WTC11 (cell line): ENCODE data around the gene LINS1. TPM values are rescaled to one million over a fixed set of nuclear protein-coding genes. Genes with fewer than 3 reads are reported as not detected.

Source experiments
- ATAC-seq: fragments of 200-7000 bp; cut with Tn5 transposase; 2 replicates; pipeline ENCODE4 v1.10.0; 2021; ENCODE audit warnings: mild to moderate bottlenecking, moderate library complexity
- CTCF ChIA-PET: fragments of 300-600 bp; sonication (Branson Sonifier 250); formaldehyde crosslinking; loops from one replicate; lab custom pipeline; 2021; ENCODE audit warnings: antibody characterized with exemption; lab: Charles Lee
- POLR2A ChIA-PET: fragments of 350-600 bp; sonication (Branson Sonifier 250); formaldehyde crosslinking; loops from one replicate; lab custom pipeline; 2021; ENCODE audit warnings: antibody characterized with exemption; lab: Charles Lee
- DNase-seq: peaks from one replicate; pipeline ENCODE4 v3.0.0; 2021; ENCODE audit warnings: low spot score
- H3K27ac Mint-ChIP-seq: 2 replicates; pipeline ENCODE4 v1.8.0; 2021; ENCODE audit warnings: mixed read lengths
- H3K27me3 Mint-ChIP-seq: 2 replicates; pipeline ENCODE4 v1.8.0; 2021; ENCODE audit warnings: low read depth, mild to moderate bottlenecking, moderate library complexity, mixed read lengths
- H3K36me3 Mint-ChIP-seq: 2 replicates; pipeline ENCODE4 v1.8.0; 2021; ENCODE audit warnings: mixed read lengths
- H3K4me1 Mint-ChIP-seq: 2 replicates; pipeline ENCODE4 v1.8.0; 2022; ENCODE audit warnings: mixed read lengths
- H3K4me3 Mint-ChIP-seq: 2 replicates; pipeline ENCODE4 v1.8.0; 2021; ENCODE audit warnings: mild to moderate bottlenecking, moderate library complexity, mixed read lengths
- H3K9me3 Mint-ChIP-seq: 2 replicates; pipeline ENCODE4 v1.8.0; 2021; ENCODE audit warnings: mixed read lengths
- CREB1 ChIP-seq: sonication (generic); formaldehyde crosslinking; IDR thresholded peaks from 2 replicates; pipeline ENCODE4 v1.8.0; 2023; ENCODE audit warnings: mild to moderate bottlenecking, missing genetic modification reagents
- FOXK1 ChIP-seq: sonication (generic); formaldehyde crosslinking; IDR thresholded peaks from 2 replicates; pipeline ENCODE4 v1.8.0; 2022; ENCODE audit warnings: mild to moderate bottlenecking, moderate library complexity, missing genetic modification reagents
- MXD4 ChIP-seq: fragments of 250-450 bp; sonication (Bioruptor Pico); IDR thresholded peaks from 2 replicates; pipeline ENCODE4 v1.8.0; 2021; ENCODE audit warnings: mild to moderate bottlenecking, moderate library complexity, borderline replicate concordance
- NFYB ChIP-seq: sonication (generic); formaldehyde crosslinking; conservative IDR thresholded peaks from 2 replicates; pipeline ENCODE4 v1.8.0; 2022; ENCODE audit warnings: low read depth, missing genetic modification reagents
- NR2C2 ChIP-seq: sonication (generic); formaldehyde crosslinking; IDR thresholded peaks from 2 replicates; pipeline ENCODE4 v1.8.0; 2022; ENCODE audit warnings: mild to moderate bottlenecking, missing genetic modification reagents
- TCF7 ChIP-seq: sonication (generic); formaldehyde crosslinking; IDR thresholded peaks from 2 replicates; pipeline ENCODE4 v1.8.0; 2022; ENCODE audit warnings: mild to moderate bottlenecking, low read depth, missing genetic modification reagents, moderate library complexity
- TEAD4 ChIP-seq: sonication (generic); formaldehyde crosslinking; IDR thresholded peaks from 2 replicates; pipeline ENCODE4 v1.8.0; 2022; ENCODE audit warnings: mild to moderate bottlenecking, missing genetic modification reagents
- ZNF121 ChIP-seq: sonication (generic); formaldehyde crosslinking; IDR thresholded peaks from 2 replicates; pipeline ENCODE4 v1.8.0; 2023; ENCODE audit warnings: missing genetic modification reagents
- ZNF138 ChIP-seq: sonication (generic); formaldehyde crosslinking; conservative IDR thresholded peaks from 2 replicates; pipeline ENCODE4 v1.8.1; 2022; ENCODE audit warnings: mild to moderate bottlenecking, moderate library complexity, missing genetic modification reagents
- ZNF219 ChIP-seq: sonication (generic); formaldehyde crosslinking; IDR thresholded peaks from 2 replicates; pipeline ENCODE4 v1.8.0; 2023; ENCODE audit warnings: missing genetic modification reagents, mild to moderate bottlenecking, borderline replicate concordance
- ZNF232 ChIP-seq: sonication (generic); formaldehyde crosslinking; IDR thresholded peaks from 2 replicates; pipeline ENCODE4 v1.8.0; 2022; ENCODE audit warnings: mild to moderate bottlenecking, missing genetic modification reagents
- ZNF263 ChIP-seq: sonication (generic); formaldehyde crosslinking; IDR thresholded peaks from 2 replicates; pipeline ENCODE4 v1.8.1; 2022; ENCODE audit warnings: low read depth, mild to moderate bottlenecking, moderate library complexity, missing genetic modification reagents
- ZNF416 ChIP-seq: fragments of 250-450 bp; sonication (Bioruptor Pico); IDR thresholded peaks from 2 replicates; pipeline ENCODE4 v1.9.0; 2021; ENCODE audit warnings: mild to moderate bottlenecking, inconsistent platforms
- total RNA-seq: library from RNA; stranded (reverse); gene quantifications from 3 replicates; pipeline ENCODE4 v1.2.3, GENCODE V29; 2021
- TF ChIP-seq, protein P1 (sequence below): sonication (generic); formaldehyde crosslinking; IDR thresholded peaks from 2 replicates; pipeline ENCODE4 v1.8.0; 2023; ENCODE audit warnings: missing genetic modification reagents, mild to moderate bottlenecking, borderline replicate concordance
- TF ChIP-seq, protein P2 (sequence below): sonication (generic); formaldehyde crosslinking; conservative IDR thresholded peaks from 2 replicates; pipeline ENCODE4 v1.8.1; 2023; ENCODE audit warnings: mild to moderate bottlenecking, low read depth, missing genetic modification reagents, moderate library complexity
- TF ChIP-seq, protein P3 (sequence below): fragments of 250-450 bp; sonication (Bioruptor Pico); conservative IDR thresholded peaks from 2 replicates; pipeline ENCODE4 v1.9.0; 2021; ENCODE audit warnings: mild to moderate bottlenecking
- TF ChIP-seq, protein P4 (sequence below): fragments of 250-450 bp; sonication (Bioruptor Pico); IDR thresholded peaks from 2 replicates; pipeline ENCODE4 v1.9.0; 2021; ENCODE audit warnings: mild to moderate bottlenecking
- TF ChIP-seq, protein P5 (sequence below): sonication (generic); formaldehyde crosslinking; IDR thresholded peaks from 2 replicates; pipeline ENCODE4 v1.8.1; 2022; ENCODE audit warnings: low read depth, mild to moderate bottlenecking, moderate library complexity, missing genetic modification reagents, borderline replicate concordance
- TF ChIP-seq, protein P6 (sequence below): sonication (generic); formaldehyde crosslinking; IDR thresholded peaks from 2 replicates; pipeline ENCODE4 v1.8.0; 2022; ENCODE audit warnings: mild to moderate bottlenecking, missing genetic modification reagents
- TF ChIP-seq, protein P7 (sequence below): sonication (generic); formaldehyde crosslinking; IDR thresholded peaks from 2 replicates; pipeline ENCODE4 v1.8.0; 2022; ENCODE audit warnings: missing genetic modification reagents

The LINS1 gene
- total RNA-seq, 1 experiment from 2014 or later: 10.4 TPM

DNA sequence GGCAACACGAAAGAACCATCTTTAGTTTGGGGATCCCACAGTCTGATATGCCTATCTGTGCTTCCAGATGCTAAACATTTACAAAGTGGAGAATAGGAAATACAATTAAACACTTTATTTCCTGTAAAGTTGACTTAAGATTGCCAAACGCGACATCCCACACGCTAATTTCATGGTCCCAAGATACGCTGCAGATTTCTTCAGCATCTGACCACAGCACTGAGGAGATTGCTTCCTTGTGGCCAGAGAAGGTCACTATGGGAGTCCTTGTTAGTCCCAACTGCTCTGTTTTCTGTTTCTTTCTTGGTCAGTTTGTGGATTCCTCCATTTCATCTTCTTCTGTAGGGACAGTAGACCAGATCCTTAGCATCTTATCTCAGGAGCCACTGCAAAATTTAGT is 43.7 kb upstream of the LINS1 start (continued):
- TF ChIP-seq, protein P1, sequence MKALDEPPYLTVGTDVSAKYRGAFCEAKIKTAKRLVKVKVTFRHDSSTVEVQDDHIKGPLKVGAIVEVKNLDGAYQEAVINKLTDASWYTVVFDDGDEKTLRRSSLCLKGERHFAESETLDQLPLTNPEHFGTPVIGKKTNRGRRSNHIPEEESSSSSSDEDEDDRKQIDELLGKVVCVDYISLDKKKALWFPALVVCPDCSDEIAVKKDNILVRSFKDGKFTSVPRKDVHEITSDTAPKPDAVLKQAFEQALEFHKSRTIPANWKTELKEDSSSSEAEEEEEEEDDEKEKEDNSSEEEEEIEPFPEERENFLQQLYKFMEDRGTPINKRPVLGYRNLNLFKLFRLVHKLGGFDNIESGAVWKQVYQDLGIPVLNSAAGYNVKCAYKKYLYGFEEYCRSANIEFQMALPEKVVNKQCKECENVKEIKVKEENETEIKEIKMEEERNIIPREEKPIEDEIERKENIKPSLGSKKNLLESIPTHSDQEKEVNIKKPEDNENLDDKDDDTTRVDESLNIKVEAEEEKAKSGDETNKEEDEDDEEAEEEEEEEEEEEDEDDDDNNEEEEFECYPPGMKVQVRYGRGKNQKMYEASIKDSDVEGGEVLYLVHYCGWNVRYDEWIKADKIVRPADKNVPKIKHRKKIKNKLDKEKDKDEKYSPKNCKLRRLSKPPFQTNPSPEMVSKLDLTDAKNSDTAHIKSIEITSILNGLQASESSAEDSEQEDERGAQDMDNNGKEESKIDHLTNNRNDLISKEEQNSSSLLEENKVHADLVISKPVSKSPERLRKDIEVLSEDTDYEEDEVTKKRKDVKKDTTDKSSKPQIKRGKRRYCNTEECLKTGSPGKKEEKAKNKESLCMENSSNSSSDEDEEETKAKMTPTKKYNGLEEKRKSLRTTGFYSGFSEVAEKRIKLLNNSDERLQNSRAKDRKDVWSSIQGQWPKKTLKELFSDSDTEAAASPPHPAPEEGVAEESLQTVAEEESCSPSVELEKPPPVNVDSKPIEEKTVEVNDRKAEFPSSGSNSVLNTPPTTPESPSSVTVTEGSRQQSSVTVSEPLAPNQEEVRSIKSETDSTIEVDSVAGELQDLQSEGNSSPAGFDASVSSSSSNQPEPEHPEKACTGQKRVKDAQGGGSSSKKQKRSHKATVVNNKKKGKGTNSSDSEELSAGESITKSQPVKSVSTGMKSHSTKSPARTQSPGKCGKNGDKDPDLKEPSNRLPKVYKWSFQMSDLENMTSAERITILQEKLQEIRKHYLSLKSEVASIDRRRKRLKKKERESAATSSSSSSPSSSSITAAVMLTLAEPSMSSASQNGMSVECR (CRISPR knock-in tag): no peak
- TF ChIP-seq, protein P2, sequence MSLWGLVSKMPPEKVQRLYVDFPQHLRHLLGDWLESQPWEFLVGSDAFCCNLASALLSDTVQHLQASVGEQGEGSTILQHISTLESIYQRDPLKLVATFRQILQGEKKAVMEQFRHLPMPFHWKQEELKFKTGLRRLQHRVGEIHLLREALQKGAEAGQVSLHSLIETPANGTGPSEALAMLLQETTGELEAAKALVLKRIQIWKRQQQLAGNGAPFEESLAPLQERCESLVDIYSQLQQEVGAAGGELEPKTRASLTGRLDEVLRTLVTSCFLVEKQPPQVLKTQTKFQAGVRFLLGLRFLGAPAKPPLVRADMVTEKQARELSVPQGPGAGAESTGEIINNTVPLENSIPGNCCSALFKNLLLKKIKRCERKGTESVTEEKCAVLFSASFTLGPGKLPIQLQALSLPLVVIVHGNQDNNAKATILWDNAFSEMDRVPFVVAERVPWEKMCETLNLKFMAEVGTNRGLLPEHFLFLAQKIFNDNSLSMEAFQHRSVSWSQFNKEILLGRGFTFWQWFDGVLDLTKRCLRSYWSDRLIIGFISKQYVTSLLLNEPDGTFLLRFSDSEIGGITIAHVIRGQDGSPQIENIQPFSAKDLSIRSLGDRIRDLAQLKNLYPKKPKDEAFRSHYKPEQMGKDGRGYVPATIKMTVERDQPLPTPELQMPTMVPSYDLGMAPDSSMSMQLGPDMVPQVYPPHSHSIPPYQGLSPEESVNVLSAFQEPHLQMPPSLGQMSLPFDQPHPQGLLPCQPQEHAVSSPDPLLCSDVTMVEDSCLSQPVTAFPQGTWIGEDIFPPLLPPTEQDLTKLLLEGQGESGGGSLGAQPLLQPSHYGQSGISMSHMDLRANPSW (CRISPR knock-in tag): no peak
- no peak for TF ChIP-seq TCF7 (CRISPR knock-in tag)
- TF ChIP-seq ZNF121 (CRISPR knock-in tag): no peak
- no peak for TF ChIP-seq ZNF263
- TF ChIP-seq ZNF416: no peak
- TF ChIP-seq, protein P3, sequence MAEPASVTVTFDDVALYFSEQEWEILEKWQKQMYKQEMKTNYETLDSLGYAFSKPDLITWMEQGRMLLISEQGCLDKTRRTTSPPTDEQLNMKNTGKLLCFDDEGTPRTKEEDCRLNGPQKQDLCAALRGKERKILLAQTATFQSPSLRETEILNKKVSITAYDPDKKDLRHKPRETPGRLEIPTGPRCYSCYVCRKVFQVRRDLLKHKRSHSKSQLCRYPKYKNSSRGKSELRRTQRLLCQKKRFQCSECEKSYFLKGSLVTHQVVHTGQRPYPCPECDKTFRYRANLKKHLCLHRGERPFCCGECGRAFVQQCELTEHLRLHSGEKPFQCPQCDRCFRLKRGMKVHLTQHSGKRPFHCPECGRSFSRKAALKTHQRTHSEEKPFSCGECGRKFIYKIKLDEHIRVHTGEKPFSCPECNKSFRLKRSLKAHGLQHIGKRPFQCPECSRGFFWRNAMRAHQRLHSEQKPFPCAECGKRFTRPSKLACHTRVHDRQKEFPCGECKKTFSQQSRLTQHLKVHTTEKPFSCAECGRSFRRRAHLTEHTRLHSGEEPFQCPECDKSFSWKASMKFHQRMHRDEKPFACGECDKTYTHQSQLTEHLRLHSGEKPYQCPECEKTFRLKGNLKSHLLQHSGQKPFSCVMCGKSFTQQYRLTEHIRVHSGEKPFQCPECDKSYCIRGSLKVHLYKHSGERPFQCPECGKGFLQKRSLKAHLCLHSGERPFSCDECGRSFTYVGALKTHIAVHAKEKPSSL: no peak
- TF ChIP-seq ZNF219: no peak
- TF ChIP-seq, all 79 proteins: peak for 0

DNA sequence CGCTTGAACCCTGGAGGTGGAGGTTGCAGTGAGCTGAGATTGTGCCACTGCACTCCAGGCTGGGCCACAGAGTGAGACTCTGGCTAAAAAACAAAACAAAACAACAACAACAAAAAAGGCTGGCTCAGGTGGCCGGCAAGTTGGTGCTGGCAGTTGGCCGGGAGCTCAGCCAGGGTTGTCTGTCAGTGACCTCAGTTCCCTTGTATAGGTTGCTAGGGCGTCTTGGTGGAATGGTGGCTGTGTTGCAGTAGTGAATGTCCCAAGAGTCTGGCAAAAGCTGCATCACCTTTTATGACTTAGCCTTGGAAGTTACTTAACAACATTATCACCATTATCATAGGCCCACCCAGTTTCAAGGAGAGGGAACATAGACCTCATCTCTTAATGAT is 41.0 kb upstream of the LINS1 start:
- no peaks in the 10 kb centered on the region for H3K27me3 Mint-ChIP-seq
- ChIA-PET POLR2A (no interaction called here), CTCF (interaction anchor here (1.0 kb wide), 1 partner anchor 10 kb away, joined by 5 read pairs; no protein-coding TSS in a partner anchor)
- no peak for ATAC-seq
- 0 out of 2 replicates have a peak overlapping the region, but pooled peaks have one; percentile 58 for H3K27ac Mint-ChIP-seq
- H3K36me3 Mint-ChIP-seq: no peaks in the 10 kb centered on the region
- DNase-seq: no peak
- H3K9me3 Mint-ChIP-seq: no peaks in the 10 kb centered on the region
- no peak overlapping the region for H3K4me3 Mint-ChIP-seq
- H3K4me1 Mint-ChIP-seq: peaks cover 4% of the 10 kb centered on the region; the same call in 1 of the 2 replicates
- TF ChIP-seq, protein P4, sequence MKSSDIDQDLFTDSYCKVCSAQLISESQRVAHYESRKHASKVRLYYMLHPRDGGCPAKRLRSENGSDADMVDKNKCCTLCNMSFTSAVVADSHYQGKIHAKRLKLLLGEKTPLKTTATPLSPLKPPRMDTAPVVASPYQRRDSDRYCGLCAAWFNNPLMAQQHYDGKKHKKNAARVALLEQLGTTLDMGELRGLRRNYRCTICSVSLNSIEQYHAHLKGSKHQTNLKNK (CRISPR knock-in tag): no peak
- TF ChIP-seq FOXK1 (CRISPR knock-in tag) (no peak), ZNF232 (CRISPR knock-in tag) (no peak), TEAD4 (no peak), NR2C2 (no peak), ZNF138 (CRISPR knock-in tag) (no peak), ZNF416 (no peak), CREB1 (CRISPR knock-in tag) (no peak), MXD4 (CRISPR knock-in tag) (no peak), NFYB (CRISPR knock-in tag) (no peak)
- TF ChIP-seq, protein P5, sequence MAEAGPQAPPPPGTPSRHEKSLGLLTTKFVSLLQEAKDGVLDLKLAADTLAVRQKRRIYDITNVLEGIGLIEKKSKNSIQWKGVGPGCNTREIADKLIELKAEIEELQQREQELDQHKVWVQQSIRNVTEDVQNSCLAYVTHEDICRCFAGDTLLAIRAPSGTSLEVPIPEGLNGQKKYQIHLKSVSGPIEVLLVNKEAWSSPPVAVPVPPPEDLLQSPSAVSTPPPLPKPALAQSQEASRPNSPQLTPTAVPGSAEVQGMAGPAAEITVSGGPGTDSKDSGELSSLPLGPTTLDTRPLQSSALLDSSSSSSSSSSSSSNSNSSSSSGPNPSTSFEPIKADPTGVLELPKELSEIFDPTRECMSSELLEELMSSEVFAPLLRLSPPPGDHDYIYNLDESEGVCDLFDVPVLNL (CRISPR knock-in tag): no peak
- TF ChIP-seq, protein P6, sequence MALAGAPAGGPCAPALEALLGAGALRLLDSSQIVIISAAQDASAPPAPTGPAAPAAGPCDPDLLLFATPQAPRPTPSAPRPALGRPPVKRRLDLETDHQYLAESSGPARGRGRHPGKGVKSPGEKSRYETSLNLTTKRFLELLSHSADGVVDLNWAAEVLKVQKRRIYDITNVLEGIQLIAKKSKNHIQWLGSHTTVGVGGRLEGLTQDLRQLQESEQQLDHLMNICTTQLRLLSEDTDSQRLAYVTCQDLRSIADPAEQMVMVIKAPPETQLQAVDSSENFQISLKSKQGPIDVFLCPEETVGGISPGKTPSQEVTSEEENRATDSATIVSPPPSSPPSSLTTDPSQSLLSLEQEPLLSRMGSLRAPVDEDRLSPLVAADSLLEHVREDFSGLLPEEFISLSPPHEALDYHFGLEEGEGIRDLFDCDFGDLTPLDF (CRISPR knock-in tag): no peak
- TF ChIP-seq, protein P7, sequence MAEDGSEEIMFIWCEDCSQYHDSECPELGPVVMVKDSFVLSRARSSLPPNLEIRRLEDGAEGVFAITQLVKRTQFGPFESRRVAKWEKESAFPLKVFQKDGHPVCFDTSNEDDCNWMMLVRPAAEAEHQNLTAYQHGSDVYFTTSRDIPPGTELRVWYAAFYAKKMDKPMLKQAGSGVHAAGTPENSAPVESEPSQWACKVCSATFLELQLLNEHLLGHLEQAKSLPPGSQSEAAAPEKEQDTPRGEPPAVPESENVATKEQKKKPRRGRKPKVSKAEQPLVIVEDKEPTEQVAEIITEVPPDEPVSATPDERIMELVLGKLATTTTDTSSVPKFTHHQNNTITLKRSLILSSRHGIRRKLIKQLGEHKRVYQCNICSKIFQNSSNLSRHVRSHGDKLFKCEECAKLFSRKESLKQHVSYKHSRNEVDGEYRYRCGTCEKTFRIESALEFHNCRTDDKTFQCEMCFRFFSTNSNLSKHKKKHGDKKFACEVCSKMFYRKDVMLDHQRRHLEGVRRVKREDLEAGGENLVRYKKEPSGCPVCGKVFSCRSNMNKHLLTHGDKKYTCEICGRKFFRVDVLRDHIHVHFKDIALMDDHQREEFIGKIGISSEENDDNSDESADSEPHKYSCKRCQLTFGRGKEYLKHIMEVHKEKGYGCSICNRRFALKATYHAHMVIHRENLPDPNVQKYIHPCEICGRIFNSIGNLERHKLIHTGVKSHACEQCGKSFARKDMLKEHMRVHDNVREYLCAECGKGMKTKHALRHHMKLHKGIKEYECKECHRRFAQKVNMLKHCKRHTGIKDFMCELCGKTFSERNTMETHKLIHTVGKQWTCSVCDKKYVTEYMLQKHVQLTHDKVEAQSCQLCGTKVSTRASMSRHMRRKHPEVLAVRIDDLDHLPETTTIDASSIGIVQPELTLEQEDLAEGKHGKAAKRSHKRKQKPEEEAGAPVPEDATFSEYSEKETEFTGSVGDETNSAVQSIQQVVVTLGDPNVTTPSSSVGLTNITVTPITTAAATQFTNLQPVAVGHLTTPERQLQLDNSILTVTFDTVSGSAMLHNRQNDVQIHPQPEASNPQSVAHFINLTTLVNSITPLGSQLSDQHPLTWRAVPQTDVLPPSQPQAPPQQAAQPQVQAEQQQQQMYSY: no peak
